Activated gamma-delta T cell treated with anti-CD3 and anti-CD28 coated beads, Interleukin-2, amount 50 U/mL, for 16 hours (primary cell): ENCODE data around the gene NOP10.
"Not testable (repeated sequence)": the region's sequence is repeated elsewhere in the genome, so short reads cannot be mapped to it uniquely, and the experiment has no call there.

Experiments
- DNase-seq: peaks from one replicate; pipeline ENCODE4 v3.0.0-alpha.2; 2020; ENCODE audit warnings: low read depth

Gene NOP10

GRCh38 chr15:34342737-34343575 is at the start of gene NOP10, which contains the start of gene NUTM1:
Gene NOP10 (minus strand): TSS chr15:34343136. CDS start chr15:34343073, 63 bp downstream.
Gene NUTM1 (plus strand): TSS chr15:34343315. CDS start chr15:34343697, 382 bp downstream.
- DNase-seq, result peak; percentile 94

GRCh38 chr15:34389594-34390086 is 46.7 kb upstream of the NOP10 start:
- DNase-seq, result not testable (repeated sequence)

GRCh38 chr15:34381829-34382521 is 39.0 kb upstream of the NOP10 start:
- not testable (repeated sequence) for DNase-seq

- DNase-seq, result not testable (repeated sequence)
These were observed 37.6 kb upstream of the NOP10 start for GRCh38 chr15:34380491-34380890.

- DNase-seq, result no peak
These were observed 33.9 kb upstream of the NOP10 start for GRCh38 chr15:34376856-34377255.

- not testable (repeated sequence) for DNase-seq
These were observed 32.6 kb upstream of the NOP10 start for GRCh38 chr15:34375541-34375940.

- no peak for DNase-seq
These were observed 31.9 kb upstream of the NOP10 start for GRCh38 chr15:34374816-34375215.

GRCh38 chr15:34373951-34374350 is 31.0 kb upstream of the NOP10 start:
- DNase-seq, result no peak

- DNase-seq, result no peak
These were observed 27.7 kb upstream of the NOP10 start for GRCh38 chr15:34370643-34371042.

GRCh38 chr15:34370129-34370528 is 27.2 kb upstream of the NOP10 start:
- no peak for DNase-seq

- peak; percentile 75 for DNase-seq
These were observed 24.5 kb upstream of the NOP10 start, which contains the start of gene LPCAT4 for GRCh38 chr15:34367101-34368081. Gene LPCAT4 (minus strand): TSS chr15:34367196. CDS start chr15:34367100, 96 bp downstream.

GRCh38 chr15:34366271-34367065 is 23.5 kb upstream of the NOP10 start:
- peak; percentile 24 for DNase-seq

- DNase-seq, result no peak
These were observed 22.9 kb upstream of the NOP10 start for GRCh38 chr15:34365836-34366235.

GRCh38 chr15:34365091-34365825 is 22.3 kb upstream of the NOP10 start:
- DNase-seq, result no peak

- DNase-seq, result no peak
These were observed 21.1 kb upstream of the NOP10 start for GRCh38 chr15:34364041-34364440.

GRCh38 chr15:34362047-34362773 is 19.3 kb upstream of the NOP10 start:
- DNase-seq, result no peak

GRCh38 chr15:34361278-34361677 is 18.3 kb upstream of the NOP10 start:
- no peak for DNase-seq

- no peak for DNase-seq
These were observed 17.4 kb upstream of the NOP10 start for GRCh38 chr15:34360298-34360697.

GRCh38 chr15:34359416-34359815 is 16.5 kb upstream of the NOP10 start:
- DNase-seq, result no peak
